Activated CD8-positive, alpha-beta T cell treated with anti-CD3 and anti-CD28 coated beads for 36 hours (primary cell): ENCODE measurements around the gene UBAC2. TPM values are rescaled to one million over a fixed set of nuclear protein-coding genes. Genes with fewer than 3 reads are reported as not detected.
"Not testable (repeated sequence)": the region's sequence is repeated elsewhere in the genome, so short reads cannot be mapped to it uniquely, and the experiment has no call there.

Experiments
- ATAC-seq: fragments of 200-7000 bp; cut with Tn5 transposase; one replicate; pipeline ENCODE4 v1.10.0; 2021; ENCODE audit warnings: mild to moderate bottlenecking, moderate library complexity
- CTCF ChIA-PET: fragments of 350-600 bp; sonication (Branson Sonifier 250); formaldehyde crosslinking; loops from one replicate; lab custom pipeline; 2021; ENCODE audit warnings: antibody characterized with exemption; lab: Charles Lee
- POLR2A ChIA-PET: fragments of 350-600 bp; sonication (Branson Sonifier 250); formaldehyde crosslinking; loops from one replicate; lab custom pipeline; 2021; ENCODE audit warnings: antibody characterized with exemption; lab: Charles Lee
- DNase-seq: peaks from one replicate; pipeline ENCODE4 v3.0.0-alpha.2; 2020
- H3K27ac Mint-ChIP-seq: one replicate; pipeline ENCODE4 v1.8.0; 2021; ENCODE audit warnings: mild to moderate bottlenecking, mixed read lengths
- H3K27me3 Mint-ChIP-seq: one replicate; pipeline ENCODE4 v1.8.0; 2021; ENCODE audit warnings: mixed read lengths
- H3K36me3 Mint-ChIP-seq: one replicate; pipeline ENCODE4 v1.8.0; 2021; ENCODE audit warnings: low read depth, mixed read lengths
- H3K4me1 Mint-ChIP-seq: one replicate; pipeline ENCODE4 v1.8.0; 2021; ENCODE audit warnings: low read depth, mixed read lengths
- H3K4me3 Mint-ChIP-seq: one replicate; pipeline ENCODE4 v1.8.0; 2021; ENCODE audit warnings: mild to moderate bottlenecking, moderate library complexity, mixed read lengths
- H3K9me3 Mint-ChIP-seq: one replicate; pipeline ENCODE4 v1.8.0; 2021; ENCODE audit warnings: mixed read lengths
- CTCF ChIP-seq: fragments of 200-600 bp; IDR thresholded peaks from one replicate; pipeline ENCODE4 v1.8.0; 2022; ENCODE audit warnings: antibody characterized with exemption, mild to moderate bottlenecking
- intact Hi-C: fragments of 100-400 bp; cut with micrococcal nuclease; formaldehyde crosslinking; loops from one replicate; pipeline ENCODE4 v1.10.0; 2022
- total RNA-seq, 2 experiments: library from RNA; stranded (reverse); gene quantifications; one replicate each; pipeline ENCODE4 v1.2.3, GENCODE V29; 2021

Gene UBAC2
- total RNA-seq, 2 experiments from 2014 or later, result 63.7 to 68.4 TPM

GRCh38 chr13:99206873-99207272 is 6.2 kb downstream of the UBAC2 start:
- H3K27ac Mint-ChIP-seq, result no peak overlapping the region
- POLR2A ChIA-PET, result interaction anchor here (0.7 to 10.0 kb wide), 4 partner anchors 10 to 53 kb away, joined by 3 to 91 read pairs (median 3); no protein-coding TSS in a partner anchor
- CTCF ChIA-PET, result interaction anchor here (0.9 to 12.7 kb wide), 3 partner anchors 31 to 60 kb away, joined by 4 to 168 read pairs (median 4); no protein-coding TSS in a partner anchor

GRCh38 chr13:99207511-99207910 is 6.9 kb downstream of the UBAC2 start:
- DNase-seq (no peak), ATAC-seq (no peak)
- intact Hi-C loops, result no loop called here
- Mint-ChIP-seq H3K4me1 (peaks cover 88% of the 10 kb centered on the region), H3K27me3 (no peaks in the 10 kb centered on the region), H3K27ac (no peak overlapping the region), H3K9me3 (no peaks in the 10 kb centered on the region), H3K36me3 (peaks cover 62% of the 10 kb centered on the region), H3K4me3 (no peak overlapping the region)
- no peak for TF ChIP-seq CTCF
- CTCF ChIA-PET, result interaction anchor here (0.9 to 12.7 kb wide), 4 partner anchors 31 to 60 kb away, joined by 4 to 168 read pairs (median 5); no protein-coding TSS in a partner anchor
- POLR2A ChIA-PET, result interaction anchor here (0.7 to 1.4 kb wide), 3 partner anchors 11 to 52 kb away, joined by 3 read pairs; no protein-coding TSS in a partner anchor

More at GRCh38 chr13:99206873-99207272, 6.2 kb downstream of the UBAC2 start:
- DNase-seq (no peak), ATAC-seq (no peak)
- no peaks in the 10 kb centered on the region for H3K27me3 Mint-ChIP-seq
- TF ChIP-seq CTCF, result no peak
- no peak overlapping the region for H3K4me3 Mint-ChIP-seq
- peaks cover 63% of the 10 kb centered on the region for H3K36me3 Mint-ChIP-seq
- H3K4me1 Mint-ChIP-seq, result peaks cover 89% of the 10 kb centered on the region
- H3K9me3 Mint-ChIP-seq, result no peaks in the 10 kb centered on the region
- intact Hi-C loops, result no loop called here

- no peaks in the 10 kb centered on the region for H3K9me3 Mint-ChIP-seq
- peaks cover 62% of the 10 kb centered on the region for H3K36me3 Mint-ChIP-seq
- no peaks in the 10 kb centered on the region for H3K27me3 Mint-ChIP-seq
- H3K27ac Mint-ChIP-seq, result no peak overlapping the region
- no peak for DNase-seq
- intact Hi-C loops, result no loop called here
- ChIA-PET POLR2A (no interaction called here), CTCF (interaction anchor here (1.9 to 12.7 kb wide), 2 partner anchors 31 to 59 kb away, joined by 6 to 168 read pairs; no protein-coding TSS in a partner anchor)
- H3K4me1 Mint-ChIP-seq, result peaks cover 88% of the 10 kb centered on the region
- no peak for TF ChIP-seq CTCF
- H3K4me3 Mint-ChIP-seq, result no peak overlapping the region
- ATAC-seq, result no peak
Measured at GRCh38 chr13:99208185-99208584, 7.5 kb downstream of the UBAC2 start.

GRCh38 chr13:99208845-99209527 is 8.3 kb downstream of the UBAC2 start:
- Mint-ChIP-seq H3K4me1 (peaks cover 81% of the 10 kb centered on the region), H3K9me3 (no peaks in the 10 kb centered on the region), H3K36me3 (peaks cover 58% of the 10 kb centered on the region), H3K4me3 (no peak overlapping the region), H3K27ac (peak overlapping the region; percentile 47), H3K27me3 (no peaks in the 10 kb centered on the region)
- ATAC-seq (no peak), DNase-seq (no peak)
- ChIA-PET CTCF (interaction anchor here (1.9 to 12.7 kb wide), 2 partner anchors 32 to 58 kb away, joined by 6 to 168 read pairs; no protein-coding TSS in a partner anchor), POLR2A (no interaction called here)
- TF ChIP-seq CTCF, result no peak
- intact Hi-C loops, result no loop called here

GRCh38 chr13:99210627-99211026 is 10.0 kb downstream of the UBAC2 start:
- ATAC-seq, intact Hi-C loops, H3K9me3 Mint-ChIP-seq, H3K27me3 Mint-ChIP-seq, H3K27ac Mint-ChIP-seq, DNase-seq, H3K4me3 Mint-ChIP-seq: not testable (repeated sequence)
- H3K4me1 Mint-ChIP-seq, result peaks cover 81% of the 10 kb centered on the region
- peaks cover 53% of the 10 kb centered on the region for H3K36me3 Mint-ChIP-seq
- CTCF ChIA-PET, result interaction anchor here (1.5 to 2.0 kb wide), 2 partner anchors 8 to 34 kb away, joined by 4 to 5 read pairs; no protein-coding TSS in a partner anchor
- POLR2A ChIA-PET, result interaction anchor here (2.3 kb wide), 1 partner anchor 10 kb away, joined by 7 read pairs; the partner anchor contains the start of gene UBAC2
